Endothelial cell of umbilical vein (primary cell): ENCODE results near the gene CATSPERD. TPM values are rescaled to one million over a fixed set of nuclear protein-coding genes. Genes with fewer than 3 reads are reported as not detected.

Experiments used
- BruUV-seq: library from RNA; stranded (reverse); fragments of 400-500 nt; replicated peaks from 2 replicates; lab custom pipeline; 2021; lab: Mats Ljungman, UMichigan
- CTCF ChIA-PET: fragments of 300-600, 350-600 bp; sonication (Branson Sonifier 250); formaldehyde crosslinking; loops from one replicate; lab custom pipeline; 2021; ENCODE audit warnings: antibody characterized with exemption, inconsistent platforms; lab: Charles Lee
- POLR2A ChIA-PET: fragments of 300-600, 350-600 bp; sonication (Branson Sonifier 250); formaldehyde crosslinking; loops from one replicate; lab custom pipeline; 2021; ENCODE audit warnings: antibody characterized with exemption, inconsistent platforms; lab: Charles Lee
- DNase-seq: peaks from one replicate; pipeline ENCODE4 v3.0.0-alpha.2; 2011; ENCODE audit warnings: low read depth, low spot score
- FAIRE-seq: peaks from 2 replicates; lab custom pipeline; 2011; peaks lifted over from hg19 to GRCh38; lab: Jason Lieb, UNC
- H2AFZ ChIP-seq: 2 replicates; pipeline ENCODE4 v1.6.0; 2012; ENCODE audit warnings: low read depth, low read length, control low read depth, inconsistent platforms
- H3K27ac ChIP-seq: 2 replicates; pipeline ENCODE4 v1.5.1; 2011; ENCODE audit warnings: low read depth, mild to moderate bottlenecking, control low read depth, low read length, moderate library complexity; ENCODE audit not compliant: insufficient read depth
- H3K27me3 ChIP-seq, 2 experiments: 2 replicates each; pipeline versions ENCODE4 v1.6.0 to v1.6.1; 2011; ENCODE audit warnings: low read length in 2 of 2, mixed read lengths in 1 of 2; ENCODE audit not compliant: control insufficient read depth in 2 of 2, insufficient read depth in 2 of 2
- H3K36me3 ChIP-seq, 2 experiments: 2 replicates in 1 of 2; 3 replicates in 1 of 2; pipeline ENCODE4 v1.5.1; 2011; ENCODE audit warnings: low read length in 2 of 2, mild to moderate bottlenecking in 1 of 2, moderate library complexity in 1 of 2; ENCODE audit not compliant: control insufficient read depth in 2 of 2, insufficient read depth in 2 of 2; ENCODE audit errors: extremely low read depth in 1 of 2
- H3K4me1 ChIP-seq: 3 replicates; pipeline ENCODE4 v1.5.1; 2011; ENCODE audit warnings: mild to moderate bottlenecking, low read length; ENCODE audit not compliant: control insufficient read depth, insufficient read depth; ENCODE audit errors: extremely low read depth
- H3K4me2 ChIP-seq: 2 replicates; pipeline ENCODE4 v1.6.1; 2011; ENCODE audit warnings: low read length, control low read depth, mixed read lengths; ENCODE audit not compliant: insufficient read depth
- H3K4me3 ChIP-seq, 3 experiments: fragments of 200-600 bp in 1 of 3; sonication (generic), shearing (Covaris generic) in 1 of 3; replicated peaks in 1 of 3; 2 replicates each; pipeline ENCODE4 v1.5.1; 2011 to 2016; ENCODE audit warnings: control low read depth in 3 of 3, low read length in 3 of 3, mild to moderate bottlenecking in 2 of 3, inconsistent platforms in 1 of 3, low read depth in 1 of 3, moderate library complexity in 1 of 3; ENCODE audit not compliant: insufficient read depth in 1 of 3
- H3K79me2 ChIP-seq: 2 replicates; pipeline ENCODE4 v1.6.0; 2012; ENCODE audit warnings: low read length, inconsistent platforms; ENCODE audit not compliant: control insufficient read depth, insufficient read depth
- H3K9ac ChIP-seq: replicated peaks from 2 replicates; pipeline ENCODE3; 2011; ENCODE audit warnings: low read length, control low read depth; ENCODE audit not compliant: insufficient read depth; ENCODE audit errors: extremely low read depth
- H3K9me1 ChIP-seq: replicated peaks from 3 replicates; pipeline ENCODE4 v1.6.0; 2011; ENCODE audit warnings: mild to moderate bottlenecking, low read length; ENCODE audit not compliant: control insufficient read depth, insufficient read depth; ENCODE audit errors: extremely low read depth
- H3K9me3 ChIP-seq: replicated peaks from 2 replicates; pipeline ENCODE4 v1.5.1; 2012; ENCODE audit warnings: low read length, inconsistent platforms; ENCODE audit not compliant: control insufficient read depth, insufficient read depth
- H4K20me1 ChIP-seq: replicated peaks from 2 replicates; pipeline ENCODE3; 2011; ENCODE audit warnings: mild to moderate bottlenecking, low read length; ENCODE audit not compliant: control insufficient read depth, insufficient read depth; ENCODE audit errors: extremely low read depth
- GATA2 ChIP-seq: IDR thresholded peaks from 2 replicates; pipeline ENCODE4 v1.7.0; 2011; ENCODE audit warnings: low read depth, mild to moderate bottlenecking, moderate library complexity, mixed read lengths, low read length; ENCODE audit not compliant: insufficient read length, insufficient read depth
- MAX ChIP-seq: IDR thresholded peaks from 2 replicates; pipeline ENCODE4 v1.6.1; 2011; ENCODE audit not compliant: insufficient read depth, insufficient read length
- POLR2A ChIP-seq: IDR thresholded peaks from 2 replicates; pipeline ENCODE4 v1.6.1; 2012; ENCODE audit warnings: low read depth, mild to moderate bottlenecking, control low read depth, low read length
- dilution Hi-C: fragments of 300-500 bp; cut with MboI; formaldehyde crosslinking; loops from one replicate; pipeline ENCODE4 v1.15.0; 2019; ENCODE audit warnings: low sequenced_read_pairs; ENCODE audit not compliant: extremely low pct_ligation_motif_present
- intact Hi-C: fragments of 100-400 bp; cut with micrococcal nuclease; formaldehyde crosslinking; loops from one replicate; pipeline ENCODE4 v1.10.0; 2022
- polyA plus RNA-seq, 4 experiments: library from polyadenylated mRNA; depleted of rRNA in 3 of 4; stranded (reverse) in 3 of 4; unstranded in 1 of 4; fragments of >200 nt; gene quantifications; 2 replicates each; pipeline versions ENCODE4 v1.2.1 to v1.2.3, GENCODE V29; 2011 to 2012; ENCODE audit warnings: missing spikeins in 1 of 4
- total RNA-seq: library from RNA; stranded (reverse); gene quantifications from 2 replicates; pipeline ENCODE4 v1.2.3, GENCODE V29; 2021

The CATSPERD gene
- total and polyA plus RNA-seq, 2 donors (not counting 3 experiments of a cell fraction or from before 2014, with no cell fraction given), result not detected

- POLR2A ChIA-PET, result interaction anchor here (0.8 to 1.6 kb wide), 5 partner anchors 9 to 137 kb away, joined by 3 to 6 read pairs (median 3); partner anchors contain the start of genes CATSPERD and LONP1
- peaks cover 8 to 40% of the 10 kb centered on the region in 2 experiments for H3K36me3 ChIP-seq
- dilution Hi-C loops (no loop called here), intact Hi-C loops (loop anchor here (1.0 kb wide), 3 partner anchors 11 to 103 kb away; partner anchors contain the start of genes CATSPERD, LONP1 and MICOS13)
- peaks cover 52% of the 10 kb centered on the region for H3K79me2 ChIP-seq
- no peaks in the 10 kb centered on the region for H3K27me3 ChIP-seq
- TF ChIP-seq GATA2 (no peak), MAX (no peak), POLR2A (peak; percentile 51)
- peak overlapping the region; percentile 81 for H3K9ac ChIP-seq
- peak; percentile 78 for FAIRE-seq
- H3K4me2 ChIP-seq, result peak overlapping the region; percentile 29
- H3K4me3 ChIP-seq, result peak overlapping the region; percentile 74 to 87 (median 78)
- peak overlapping the region; percentile 79 for H3K27ac ChIP-seq
- H2AFZ ChIP-seq, result no peak overlapping the region
- no peaks in the 10 kb centered on the region for H4K20me1 ChIP-seq
- no peaks in the 10 kb centered on the region for H3K9me3 ChIP-seq
- no peaks in the 10 kb centered on the region for H3K9me1 ChIP-seq
- CTCF ChIA-PET, result interaction anchor here (1.0 to 1.6 kb wide), 5 partner anchors 18 to 29 kb away, joined by 3 to 9 read pairs (median 3); partner anchors contain the start of genes CATSPERD and LONP1
- DNase-seq, result peak; percentile 60
- H3K4me1 ChIP-seq, result peaks cover 8% of the 10 kb centered on the region
- TSS peak; percentile 54 for BruUV-seq
These were observed 29.2 kb upstream of the CATSPERD start for GRCh38 chr19:5690955-5691821.
